CD4-positive, alpha-beta T cell (primary cell): Measurements from ENCODE around the gene ADCYAP1R1. TPM values are rescaled to one million over a fixed set of nuclear protein-coding genes. Genes with fewer than 3 reads are reported as not detected.
"Not testable (repeated sequence)": the region's sequence is repeated elsewhere in the genome, so short reads cannot be mapped to it uniquely, and the experiment has no call there.

ENCODE experiments used
- ATAC-seq: fragments of 200-7000 bp; cut with Tn5 transposase; one replicate; pipeline ENCODE4 v1.10.0; 2022; ENCODE audit warnings: mild to moderate bottlenecking; ENCODE audit not compliant: poor library complexity
- CTCF ChIA-PET: fragments of 350-600 bp; sonication (Branson Sonifier 250); formaldehyde crosslinking; loops from one replicate; lab custom pipeline; 2021; ENCODE audit warnings: antibody characterized with exemption, inconsistent platforms; lab: Charles Lee
- POLR2A ChIA-PET: fragments of 350-600 bp; sonication (Branson Sonifier 250); formaldehyde crosslinking; loops from one replicate; lab custom pipeline; 2021; ENCODE audit warnings: antibody characterized with exemption, inconsistent platforms; lab: Charles Lee
- DNase-seq, 14 experiments: peaks; one replicate each; pipeline ENCODE4 v3.0.0-alpha.2; 2013 to 2020; ENCODE audit warnings: mixed read lengths in 2 of 14
- H3K27ac ChIP-seq, 2 donors: one replicate each; pipeline versions ENCODE4 v1.5.1 to v1.7.0; 2013; ENCODE audit warnings: low read length in 2 of 2, low read depth in 1 of 2, mild to moderate bottlenecking in 1 of 2
- H3K27me3 ChIP-seq, 2 experiments: 1 replicate in 1 of 2; 2 replicates in 1 of 2; pipeline versions ENCODE4 v1.6.1 to v1.7.0; 2013; ENCODE audit warnings: low read length in 2 of 2, control low read depth in 1 of 2, mild to moderate bottlenecking in 1 of 2, moderate library complexity in 1 of 2; ENCODE audit not compliant: insufficient read depth in 2 of 2, control insufficient read depth in 1 of 2
- H3K36me3 ChIP-seq: one replicate; pipeline ENCODE4 v1.6.1; 2013; ENCODE audit warnings: low read length, control low read depth; ENCODE audit not compliant: insufficient read depth
- H3K4me1 ChIP-seq: one replicate; pipeline ENCODE4 v1.6.1; 2013; ENCODE audit warnings: low read length, control low read depth; ENCODE audit not compliant: insufficient read depth
- H3K4me3 ChIP-seq: one replicate; pipeline ENCODE4 v1.5.1; 2013; ENCODE audit warnings: mild to moderate bottlenecking, low read length, moderate library complexity
- H3K9me3 ChIP-seq, 2 experiments: 1 replicate in 1 of 2; 2 replicates in 1 of 2; pipeline versions ENCODE4 v1.6.1 to v1.7.0; 2013; ENCODE audit warnings: low read length in 2 of 2, mild to moderate bottlenecking in 2 of 2, control low read depth in 1 of 2, moderate library complexity in 1 of 2; ENCODE audit not compliant: control insufficient read depth in 1 of 2, insufficient read depth in 1 of 2
- H3K27ac Mint-ChIP-seq: one replicate; pipeline ENCODE4 v1.8.0; 2020; ENCODE audit warnings: mixed read lengths
- H3K27me3 Mint-ChIP-seq: one replicate; pipeline ENCODE4 v1.8.0; 2021; ENCODE audit warnings: mixed read lengths
- H3K36me3 Mint-ChIP-seq: one replicate; pipeline ENCODE4 v1.8.0; 2021; ENCODE audit warnings: low read depth, mixed read lengths
- H3K4me1 Mint-ChIP-seq: one replicate; pipeline ENCODE4 v1.8.0; 2021; ENCODE audit warnings: low read depth, mixed read lengths
- H3K4me3 Mint-ChIP-seq: one replicate; pipeline ENCODE4 v1.8.0; 2020; ENCODE audit warnings: mild to moderate bottlenecking, mixed read lengths
- H3K9me3 Mint-ChIP-seq: one replicate; pipeline ENCODE4 v1.8.0; 2020; ENCODE audit warnings: mixed read lengths
- CTCF ChIP-seq: fragments of 200-600 bp; IDR thresholded peaks from one replicate; pipeline ENCODE4 v1.8.0; 2022; ENCODE audit warnings: antibody characterized with exemption, mild to moderate bottlenecking
- intact Hi-C, 2 experiments: fragments of 100-400 bp; cut with DNase I in 1 of 2; cut with micrococcal nuclease in 1 of 2; formaldehyde crosslinking; loops; one replicate each; pipeline versions ENCODE4 v1.15.1 to v1.9.0; 2023 to 2025; cut with DNase I, micrococcal nuclease
- total RNA-seq, 174 experiments: library from RNA in 2 of 174; stranded (reverse) in 2 of 174; gene quantifications; one replicate each; pipeline ENCODE4 v1.2.3 and lab custom pipeline; 2021 to 2026

The ADCYAP1R1 gene
- total RNA-seq, 2 experiments from 2014 or later: not detected

GRCh38 chr7:31146030-31146429 is 93.9 kb downstream of the ADCYAP1R1 start:
- Histone ChIP-seq H3K27me3 (peaks cover 5 to 8% of the 10 kb centered on the region in 2 experiments), H3K27ac (no peak overlapping the region), H3K36me3 (no peaks in the 10 kb centered on the region), H3K4me3 (no peak overlapping the region), H3K9me3 (peaks cover 0 to 4% of the 10 kb centered on the region in 2 experiments), H3K4me1 (no peaks in the 10 kb centered on the region)
- H3K9me3 Mint-ChIP-seq: no peaks in the 10 kb centered on the region
- no peak overlapping the region for H3K27ac Mint-ChIP-seq
- H3K36me3 Mint-ChIP-seq: no peaks in the 10 kb centered on the region
- ChIA-PET POLR2A (no interaction called here), CTCF (no interaction called here)
- no peak for ATAC-seq
- no peak overlapping the region for H3K4me3 Mint-ChIP-seq
- H3K4me1 Mint-ChIP-seq: no peaks in the 10 kb centered on the region
- intact Hi-C loops: no loop called here
- H3K27me3 Mint-ChIP-seq: peaks cover 55% of the 10 kb centered on the region
- TF ChIP-seq CTCF: no peak
- DNase-seq: no peak

- H3K36me3 ChIP-seq: no peaks in the 10 kb centered on the region
- ChIA-PET CTCF (no interaction called here), POLR2A (no interaction called here)
- no peak overlapping the region for H3K27ac Mint-ChIP-seq
- intact Hi-C loops: no loop called here
- H3K9me3 Mint-ChIP-seq: no peaks in the 10 kb centered on the region
- TF ChIP-seq CTCF: no peak
- peaks cover 55% of the 10 kb centered on the region for H3K27me3 Mint-ChIP-seq
- no peaks in the 10 kb centered on the region for H3K36me3 Mint-ChIP-seq
- H3K4me3 Mint-ChIP-seq: no peak overlapping the region
- H3K9me3 ChIP-seq: peaks cover 0 to 4% of the 10 kb centered on the region in 2 experiments
- no peak overlapping the region for H3K4me3 ChIP-seq
- ATAC-seq (no peak), DNase-seq (no peak)
- no peaks in the 10 kb centered on the region for H3K4me1 Mint-ChIP-seq
- H3K4me1 ChIP-seq: no peaks in the 10 kb centered on the region
- H3K27me3 ChIP-seq: peaks cover 5 to 8% of the 10 kb centered on the region in 2 experiments
- H3K27ac ChIP-seq: no peak overlapping the region
Observed at GRCh38 chr7:31146538-31146937, 94.4 kb downstream of the ADCYAP1R1 start.

GRCh38 chr7:31151849-31152248 is 99.7 kb downstream of the ADCYAP1R1 start:
- H3K36me3 Mint-ChIP-seq: no peaks in the 10 kb centered on the region
- DNase-seq: no peak
- H3K27me3 ChIP-seq: no peaks in the 10 kb centered on the region
- POLR2A ChIA-PET: no interaction called here
- H3K36me3 ChIP-seq: no peaks in the 10 kb centered on the region
- peaks cover 5% of the 10 kb centered on the region for H3K9me3 Mint-ChIP-seq
- peaks cover 0 to 6% of the 10 kb centered on the region in 2 experiments for H3K9me3 ChIP-seq
- no peak for TF ChIP-seq CTCF
- no peak overlapping the region for H3K4me3 Mint-ChIP-seq
- H3K4me1 Mint-ChIP-seq: no peaks in the 10 kb centered on the region
- no peak overlapping the region for H3K27ac ChIP-seq
- no peak overlapping the region for H3K27ac Mint-ChIP-seq
- intact Hi-C loops: no loop called here
- H3K4me1 ChIP-seq: no peaks in the 10 kb centered on the region
- peaks cover 10% of the 10 kb centered on the region for H3K27me3 Mint-ChIP-seq
- CTCF ChIA-PET: no interaction called here
- H3K4me3 ChIP-seq: no peak overlapping the region
- ATAC-seq: no peak

GRCh38 chr7:31153318-31153717 is 101.2 kb downstream of the ADCYAP1R1 start:
- H3K4me1 Mint-ChIP-seq, CTCF ChIA-PET: not testable (repeated sequence)

More at GRCh38 chr7:31153318-31153717, 101.2 kb downstream of the ADCYAP1R1 start:
- POLR2A ChIA-PET, H3K27me3 Mint-ChIP-seq, DNase-seq, H3K9me3 ChIP-seq, H3K27ac ChIP-seq, ATAC-seq, H3K4me3 Mint-ChIP-seq, intact Hi-C loops, H3K36me3 ChIP-seq, H3K4me3 ChIP-seq, H3K27me3 ChIP-seq, H3K27ac Mint-ChIP-seq, H3K36me3 Mint-ChIP-seq, H3K9me3 Mint-ChIP-seq, H3K4me1 ChIP-seq: not testable (repeated sequence)
